H1 (cell line): Measurements from ENCODE around the gene ERI2. TPM values are rescaled to one million over a fixed set of nuclear protein-coding genes. Genes with fewer than 3 reads are reported as not detected.

ENCODE experiments used
- ATF3 ChIP-seq: IDR thresholded peaks from 2 replicates; pipeline ENCODE4 v1.6.1; 2011; ENCODE audit warnings: low read depth, mild to moderate bottlenecking, low read length; ENCODE audit not compliant: insufficient read depth
- CREB1 ChIP-seq: IDR thresholded peaks from 2 replicates; pipeline ENCODE4 v1.6.1; 2012; ENCODE audit warnings: inconsistent platforms
- CTBP2 ChIP-seq: IDR thresholded peaks from 2 replicates; pipeline ENCODE4 v1.7.0; 2011; ENCODE audit warnings: borderline replicate concordance, mild to moderate bottlenecking, moderate library complexity, mixed read lengths, low read length; ENCODE audit not compliant: insufficient read depth, insufficient read length
- GTF2F1 ChIP-seq: IDR thresholded peaks from 2 replicates; pipeline ENCODE4 v1.6.1; 2012; ENCODE audit warnings: low read depth, low read length, improper control_type of control experiment, borderline replicate concordance
- KDM4A ChIP-seq: IDR thresholded peaks from one replicate; pipeline ENCODE4 v1.7.1; 2012; ENCODE audit warnings: low read depth, mild to moderate bottlenecking, moderate library complexity, low read length, inconsistent platforms; ENCODE audit not compliant: severe bottlenecking
- TEAD4 ChIP-seq: IDR thresholded peaks from 2 replicates; pipeline ENCODE4 v1.6.1; 2012; ENCODE audit warnings: low read depth, low read length, inconsistent platforms, mixed read lengths
- polyA plus RNA-seq, 7 experiments: library from polyadenylated mRNA; depleted of rRNA in 3 of 7; stranded (reverse) in 5 of 7; unstranded in 2 of 7; fragments of >200 nt in 5 of 7; fragments of 200-250 nt in 2 of 7; gene quantifications; 1 replicate in 5 of 7; 2 replicates in 1 of 7; 4 replicates in 1 of 7; pipeline versions ENCODE4 v1.2.1 to v1.2.3, GENCODE V29; 2011 to 2013; ENCODE audit warnings: missing spikeins in 2 of 7, mixed read lengths in 2 of 7
- total RNA-seq: library from RNA; stranded (reverse); fragmentation: NEBNext Ultra II Directional; extraction: Animal tissue kit (Norgen Biotek cat#: 25700); gene quantifications from 2 replicates; pipeline ENCODE4 v1.2.1, GENCODE V29; 2021

The ERI2 gene
- total and polyA plus RNA-seq, 2 of the 8 experiments (the other 6 are each of a cell fraction or from before 2014, with no cell fraction given): 11.0 to 12.6 TPM

- TF ChIP-seq GTF2F1 (no peak), CREB1 (no peak), ATF3 (no peak), KDM4A (no peak), CTBP2 (no peak), TEAD4 (no peak)
Measured at GRCh38 chr16:20812510-20812909, 6.2 kb upstream of the ERI2 start (continued).
